ENCODE results near the gene THADA.

DNA sequence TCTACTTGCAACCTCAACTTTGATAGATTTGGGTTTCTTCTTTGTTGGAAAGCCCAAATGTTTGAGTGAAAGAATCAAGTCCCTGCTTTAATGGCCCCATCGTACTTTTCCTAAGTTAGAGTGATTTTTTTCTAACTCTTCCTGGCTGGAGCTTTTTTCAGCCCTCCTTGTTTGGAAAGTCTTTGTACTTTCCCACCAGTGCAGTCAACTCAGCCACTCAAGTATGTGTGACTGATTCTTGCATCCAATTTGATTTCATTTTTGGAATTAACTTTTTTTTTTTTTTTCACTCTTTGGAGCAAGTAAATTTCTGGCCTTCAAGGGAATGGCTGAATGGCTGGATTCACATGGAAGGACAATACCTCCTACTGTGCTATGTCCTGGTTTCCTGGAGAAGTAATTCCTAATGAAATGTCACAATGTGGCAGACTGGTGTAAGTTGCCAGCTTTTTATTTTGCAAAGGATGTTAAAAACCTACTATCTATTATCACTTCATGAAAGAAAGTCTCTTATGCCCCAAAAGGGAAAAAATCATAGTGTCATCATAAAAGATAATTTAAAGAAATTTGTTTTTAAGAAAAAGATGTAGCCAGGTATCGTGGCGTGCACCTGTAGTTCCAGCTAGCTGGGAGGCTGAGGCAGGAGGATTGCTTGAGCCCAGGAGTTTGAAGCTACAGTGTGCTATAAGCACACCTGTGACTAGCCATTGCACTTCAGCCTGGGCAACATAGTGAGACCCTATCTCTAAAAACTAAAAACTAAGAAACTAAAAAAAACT lies 293.5 kb downstream of the THADA start:
- TF ChIP-seq POLR2A (IDR thresholded peaks at IDR 0.05) (no peak), POLR2AphosphoS5 (IDR thresholded peaks at IDR 0.05) (no peak)
- TF ChIP-seq, protein P1, sequence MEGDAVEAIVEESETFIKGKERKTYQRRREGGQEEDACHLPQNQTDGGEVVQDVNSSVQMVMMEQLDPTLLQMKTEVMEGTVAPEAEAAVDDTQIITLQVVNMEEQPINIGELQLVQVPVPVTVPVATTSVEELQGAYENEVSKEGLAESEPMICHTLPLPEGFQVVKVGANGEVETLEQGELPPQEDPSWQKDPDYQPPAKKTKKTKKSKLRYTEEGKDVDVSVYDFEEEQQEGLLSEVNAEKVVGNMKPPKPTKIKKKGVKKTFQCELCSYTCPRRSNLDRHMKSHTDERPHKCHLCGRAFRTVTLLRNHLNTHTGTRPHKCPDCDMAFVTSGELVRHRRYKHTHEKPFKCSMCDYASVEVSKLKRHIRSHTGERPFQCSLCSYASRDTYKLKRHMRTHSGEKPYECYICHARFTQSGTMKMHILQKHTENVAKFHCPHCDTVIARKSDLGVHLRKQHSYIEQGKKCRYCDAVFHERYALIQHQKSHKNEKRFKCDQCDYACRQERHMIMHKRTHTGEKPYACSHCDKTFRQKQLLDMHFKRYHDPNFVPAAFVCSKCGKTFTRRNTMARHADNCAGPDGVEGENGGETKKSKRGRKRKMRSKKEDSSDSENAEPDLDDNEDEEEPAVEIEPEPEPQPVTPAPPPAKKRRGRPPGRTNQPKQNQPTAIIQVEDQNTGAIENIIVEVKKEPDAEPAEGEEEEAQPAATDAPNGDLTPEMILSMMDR (IDR thresholded peaks at IDR 0.05): no peak
